ENCODE results near the gene BCR.

Gene BCR

GRCh38 chr22:23142546-23143105 is 37.7 kb upstream of the BCR start:
- Histone ChIP-seq H3K4me1 (ENCODE audit: control insufficient read depth, insufficient read depth, low read length, unreplicated experiment) (peaks cover 30% of the 10 kb centered on the region), H2AFZ (ENCODE audit: low read length, unreplicated experiment) (peak overlapping the region; percentile 62), H3K27ac (ENCODE audit: low read depth, low read length) (peak overlapping the region; percentile 28; the same call in 1 of the 2 replicates), H3K79me2 (ENCODE audit: control insufficient read depth, insufficient read depth, low read length, unreplicated experiment) (no peaks in the 10 kb centered on the region), H3K27me3 (ENCODE audit: insufficient read depth, low read length) (no peaks in the 10 kb centered on the region), H3K36me3 (ENCODE audit: insufficient read depth, low read length) (no peaks in the 10 kb centered on the region), H3K4me3 (ENCODE audit: low read depth, low read length) (peak overlapping the region; percentile 56)

GRCh38 chr22:23143119-23143518 is 37.2 kb upstream of the BCR start:
- Histone ChIP-seq H3K4me1 (ENCODE audit: control insufficient read depth, insufficient read depth, low read length, unreplicated experiment) (peaks cover 29% of the 10 kb centered on the region), H3K27ac (ENCODE audit: low read depth, low read length) (no peak overlapping the region), H3K36me3 (ENCODE audit: insufficient read depth, low read length) (no peaks in the 10 kb centered on the region), H3K79me2 (ENCODE audit: control insufficient read depth, insufficient read depth, low read length, unreplicated experiment) (no peaks in the 10 kb centered on the region), H3K27me3 (ENCODE audit: insufficient read depth, low read length) (no peaks in the 10 kb centered on the region), H2AFZ (ENCODE audit: low read length, unreplicated experiment) (no peak overlapping the region), H3K4me3 (ENCODE audit: low read depth, low read length) (no peak overlapping the region)

DNA sequence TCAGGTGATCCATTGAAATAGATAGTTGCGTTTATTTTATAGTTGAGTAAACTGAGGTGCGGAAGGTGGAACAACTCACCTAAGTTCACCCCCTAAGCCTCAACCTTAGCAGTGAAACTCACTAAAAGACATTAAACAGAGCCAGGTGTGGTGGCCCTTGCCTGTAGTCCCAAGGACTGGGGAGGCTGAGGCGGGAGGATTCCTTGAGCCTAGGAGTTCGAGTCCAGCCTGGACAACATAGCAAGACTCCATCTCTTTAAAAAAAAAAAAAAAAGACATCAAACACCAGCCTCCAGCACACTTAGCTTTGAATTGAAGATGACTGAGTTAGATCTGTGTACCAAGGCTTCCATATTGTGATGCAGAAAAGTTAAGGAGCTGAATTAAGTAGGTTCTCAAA is 35.9 kb upstream of the BCR start:
- Histone ChIP-seq H3K27ac (ENCODE audit: low read depth, low read length) (no peak overlapping the region), H3K4me3 (ENCODE audit: low read depth, low read length) (peak overlapping the region; percentile 67), H2AFZ (ENCODE audit: low read length, unreplicated experiment) (peak overlapping the region; percentile 89), H3K4me1 (ENCODE audit: control insufficient read depth, insufficient read depth, low read length, unreplicated experiment) (peaks cover 26% of the 10 kb centered on the region), H3K79me2 (ENCODE audit: control insufficient read depth, insufficient read depth, low read length, unreplicated experiment) (no peaks in the 10 kb centered on the region), H3K27me3 (ENCODE audit: insufficient read depth, low read length) (no peaks in the 10 kb centered on the region), H3K36me3 (ENCODE audit: insufficient read depth, low read length) (no peaks in the 10 kb centered on the region)

- Histone ChIP-seq H3K4me1 (ENCODE audit: control insufficient read depth, insufficient read depth, low read length, unreplicated experiment) (peaks cover 26% of the 10 kb centered on the region), H2AFZ (ENCODE audit: low read length, unreplicated experiment) (peak within 1 kb of the TSS; percentile 89), H3K4me3 (ENCODE audit: low read depth, low read length) (peak within 1 kb of the TSS; percentile 76), H3K36me3 (ENCODE audit: insufficient read depth, low read length) (no peaks in the 10 kb centered on the region), H3K27ac (ENCODE audit: low read depth, low read length) (peak within 1 kb of the TSS; percentile 60), H3K79me2 (ENCODE audit: control insufficient read depth, insufficient read depth, low read length, unreplicated experiment) (no peaks in the 10 kb centered on the region), H3K27me3 (ENCODE audit: insufficient read depth, low read length) (no peaks in the 10 kb centered on the region)
Observed at GRCh38 chr22:23144932-23145877, 35.1 kb upstream of the BCR start, which contains the start of gene RAB36. RAB36 (plus strand) TSS chr22:23145477; CDS start chr22:23146617, 1,140 bp downstream.

GRCh38 chr22:23145878-23146470 is 34.3 kb upstream of the BCR start:
- no peaks in the 10 kb centered on the region for H3K79me2 ChIP-seq (ENCODE audit: control insufficient read depth, insufficient read depth, low read length, unreplicated experiment)
- H2AFZ ChIP-seq (ENCODE audit: low read length, unreplicated experiment), result peak overlapping the region; percentile 53
- no peaks in the 10 kb centered on the region for H3K36me3 ChIP-seq (ENCODE audit: insufficient read depth, low read length)
- no peaks in the 10 kb centered on the region for H3K27me3 ChIP-seq (ENCODE audit: insufficient read depth, low read length)
- peak overlapping the region; percentile 76 for H3K4me3 ChIP-seq (ENCODE audit: low read depth, low read length)
- H3K27ac ChIP-seq (ENCODE audit: low read depth, low read length), result peak overlapping the region; percentile 60; the same call in 1 of the 2 replicates
- H3K4me1 ChIP-seq (ENCODE audit: control insufficient read depth, insufficient read depth, low read length, unreplicated experiment), result peaks cover 26% of the 10 kb centered on the region

GRCh38 chr22:23146478-23147205 is 33.7 kb upstream of the BCR start:
- Histone ChIP-seq H3K27ac (ENCODE audit: low read depth, low read length) (no peak overlapping the region), H2AFZ (ENCODE audit: low read length, unreplicated experiment) (no peak overlapping the region), H3K4me3 (ENCODE audit: low read depth, low read length) (peak overlapping the region; percentile 76; the same call in 1 of the 2 replicates), H3K4me1 (ENCODE audit: control insufficient read depth, insufficient read depth, low read length, unreplicated experiment) (peaks cover 23% of the 10 kb centered on the region), H3K27me3 (ENCODE audit: insufficient read depth, low read length) (no peaks in the 10 kb centered on the region), H3K36me3 (ENCODE audit: insufficient read depth, low read length) (no peaks in the 10 kb centered on the region), H3K79me2 (ENCODE audit: control insufficient read depth, insufficient read depth, low read length, unreplicated experiment) (no peaks in the 10 kb centered on the region)

DNA sequence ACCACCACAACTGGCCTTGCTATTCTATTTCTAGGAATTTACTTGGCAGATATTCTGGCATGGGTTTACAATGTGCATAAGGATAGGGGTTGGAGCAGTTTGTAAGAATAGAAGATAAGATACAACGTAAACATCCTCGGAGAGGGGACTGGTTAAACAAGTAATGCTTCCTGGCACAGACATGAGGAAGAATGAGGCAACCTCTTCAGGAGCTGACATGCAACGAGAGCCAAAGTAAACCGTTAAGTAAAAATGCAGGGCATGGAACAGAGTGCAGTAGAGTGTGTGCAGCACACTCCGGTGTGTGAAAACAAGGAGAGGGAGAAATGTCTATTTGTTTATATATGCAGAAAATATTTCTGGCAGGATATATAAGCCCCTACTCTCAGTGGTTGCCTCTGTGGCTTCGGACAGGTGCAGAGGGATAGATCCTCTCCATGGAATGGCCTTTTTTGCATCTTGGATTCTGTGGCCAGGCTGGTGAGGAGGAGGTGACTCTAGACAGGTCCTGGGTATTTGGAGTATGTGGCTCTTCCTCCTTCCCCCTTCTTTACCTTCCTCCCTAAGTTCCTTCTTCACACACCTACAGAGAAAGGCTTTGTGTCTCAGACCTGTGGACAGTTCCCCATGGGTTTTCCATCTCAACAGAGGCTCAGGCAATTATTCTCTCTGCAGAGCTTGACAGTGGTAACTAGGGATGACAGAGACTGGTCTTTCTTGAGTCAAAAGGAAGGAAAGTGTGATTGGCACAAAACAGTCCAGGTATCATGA is 32.5 kb upstream of the BCR start:
- Histone ChIP-seq H3K27me3 (ENCODE audit: insufficient read depth, low read length) (no peaks in the 10 kb centered on the region), H3K27ac (ENCODE audit: low read depth, low read length) (no peak overlapping the region), H3K4me1 (ENCODE audit: control insufficient read depth, insufficient read depth, low read length, unreplicated experiment) (peaks cover 23% of the 10 kb centered on the region), H3K79me2 (ENCODE audit: control insufficient read depth, insufficient read depth, low read length, unreplicated experiment) (no peaks in the 10 kb centered on the region), H3K36me3 (ENCODE audit: insufficient read depth, low read length) (no peaks in the 10 kb centered on the region), H2AFZ (ENCODE audit: low read length, unreplicated experiment) (no peak overlapping the region), H3K4me3 (ENCODE audit: low read depth, low read length) (no peak overlapping the region)

DNA sequence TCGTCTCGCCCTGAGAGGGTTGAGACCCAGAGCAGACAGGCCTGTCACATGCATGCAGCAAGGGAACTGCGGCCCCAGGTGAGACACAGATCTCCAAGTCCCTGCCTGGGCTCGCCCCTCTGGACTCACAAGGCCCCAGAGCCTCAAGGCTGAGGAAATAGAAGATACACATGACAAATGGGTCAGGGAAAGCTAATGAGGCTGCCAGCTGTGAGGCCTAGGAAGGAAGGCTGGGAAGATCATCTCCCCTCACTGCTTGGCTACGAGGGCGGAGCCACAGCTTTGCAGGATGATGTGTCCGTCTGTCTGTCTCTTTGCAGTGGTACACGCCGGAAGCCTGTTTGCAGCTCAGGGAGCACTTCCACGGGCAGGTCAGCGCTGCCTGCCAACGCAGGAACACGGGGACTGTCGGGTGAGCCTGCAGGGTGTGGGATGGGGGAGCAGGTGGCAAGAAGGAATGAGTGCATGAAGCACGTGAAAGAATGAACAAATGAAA is 30.5 kb upstream of the BCR start:
- no peaks in the 10 kb centered on the region for H3K27me3 ChIP-seq (ENCODE audit: insufficient read depth, low read length)
- no peak overlapping the region for H3K4me3 ChIP-seq (ENCODE audit: low read depth, low read length)
- H2AFZ ChIP-seq (ENCODE audit: low read length, unreplicated experiment), result no peak overlapping the region
- no peaks in the 10 kb centered on the region for H3K79me2 ChIP-seq (ENCODE audit: control insufficient read depth, insufficient read depth, low read length, unreplicated experiment)
- H3K36me3 ChIP-seq (ENCODE audit: insufficient read depth, low read length), result no peaks in the 10 kb centered on the region
- no peak overlapping the region for H3K27ac ChIP-seq (ENCODE audit: low read depth, low read length)
- peaks cover 23% of the 10 kb centered on the region for H3K4me1 ChIP-seq (ENCODE audit: control insufficient read depth, insufficient read depth, low read length, unreplicated experiment)

DNA sequence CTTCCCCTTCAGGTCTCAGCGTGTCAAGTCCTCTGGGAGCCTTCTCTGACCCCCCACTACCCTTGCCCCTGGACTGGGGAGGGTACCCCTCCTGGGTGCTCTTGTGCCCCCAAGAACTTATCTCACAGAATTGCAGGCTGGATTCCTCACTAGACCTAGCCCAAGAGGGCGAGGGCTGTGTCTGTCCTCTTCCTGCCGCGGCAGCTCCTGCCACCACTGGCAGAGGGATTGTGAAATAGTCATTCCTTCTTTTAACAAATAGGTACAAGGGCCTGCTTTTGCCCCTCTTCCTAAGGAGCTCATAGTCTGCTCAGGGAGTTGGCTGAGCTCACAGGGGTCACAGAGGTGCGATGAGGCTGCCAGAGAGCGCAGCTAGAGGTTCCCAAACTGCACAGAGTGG is 29.5 kb upstream of the BCR start:
- Histone ChIP-seq H3K27me3 (ENCODE audit: insufficient read depth, low read length) (no peaks in the 10 kb centered on the region), H3K4me1 (ENCODE audit: control insufficient read depth, insufficient read depth, low read length, unreplicated experiment) (peaks cover 22% of the 10 kb centered on the region), H3K27ac (ENCODE audit: low read depth, low read length) (no peak overlapping the region), H3K36me3 (ENCODE audit: insufficient read depth, low read length) (no peaks in the 10 kb centered on the region), H2AFZ (ENCODE audit: low read length, unreplicated experiment) (no peak overlapping the region), H3K79me2 (ENCODE audit: control insufficient read depth, insufficient read depth, low read length, unreplicated experiment) (no peaks in the 10 kb centered on the region), H3K4me3 (ENCODE audit: low read depth, low read length) (no peak overlapping the region)
